IMR-90 (cell line): ENCODE measurements around the gene IL6ST. TPM values are rescaled to one million over a fixed set of nuclear protein-coding genes. Genes with fewer than 3 reads are reported as not detected.

ENCODE experiments used
- ATAC-seq: fragments of 200-7000 bp; cut with Tn5 transposase; 2 replicates; pipeline ENCODE4 v1.9.1; 2020; ENCODE audit warnings: low read depth, mild to moderate bottlenecking, moderate library complexity
- BruUV-seq: library from RNA; stranded (reverse); fragments of 400-500 nt; replicated peaks from 2 replicates; lab custom pipeline; 2021; lab: Mats Ljungman, UMichigan
- CTCF ChIA-PET: fragments of 300-600 bp; formaldehyde crosslinking; extraction: SDS; loops from one replicate; lab custom pipeline; 2021; ENCODE audit warnings: antibody characterized with exemption; lab: Yijun Ruan, JAX
- POLR2A ChIA-PET: fragments of 300-600 bp; sonication (Branson Sonifier 250); formaldehyde crosslinking; loops from one replicate; lab custom pipeline; 2022; ENCODE audit warnings: antibody characterized with exemption; ENCODE audit not compliant: unreplicated experiment; lab: Charles Lee
- DNase-seq: peaks from one replicate; pipeline ENCODE4 v3.0.0; 2013
- H2AFZ ChIP-seq: replicated peaks from 2 replicates; pipeline ENCODE3; 2013; ENCODE audit warnings: low read length, mild to moderate bottlenecking; ENCODE audit not compliant: poor library complexity
- H2AK5ac ChIP-seq: 2 replicates; pipeline ENCODE4 v1.6.1; 2013; ENCODE audit warnings: low read depth, low read length, inconsistent platforms
- H2AK9ac ChIP-seq: replicated peaks from 2 replicates; pipeline ENCODE3; 2013; ENCODE audit warnings: mild to moderate bottlenecking, low read depth, low read length, moderate library complexity; ENCODE audit not compliant: poor library complexity
- H2BK120ac ChIP-seq: 2 replicates; pipeline ENCODE4 v1.6.1; 2013; ENCODE audit warnings: low read depth, low read length, inconsistent platforms
- H2BK15ac ChIP-seq: 3 replicates; pipeline ENCODE4 v1.6.1; 2013; ENCODE audit warnings: low read depth, low read length, inconsistent platforms
- H2BK20ac ChIP-seq: 2 replicates; pipeline ENCODE4 v1.6.1; 2013; ENCODE audit warnings: low read depth, mild to moderate bottlenecking, inconsistent platforms, low read length, moderate library complexity
- H2BK5ac ChIP-seq: 2 replicates; pipeline ENCODE4 v1.6.1; 2013; ENCODE audit warnings: mild to moderate bottlenecking, low read depth, low read length, inconsistent platforms; ENCODE audit not compliant: poor library complexity, severe bottlenecking
- H3K14ac ChIP-seq: replicated peaks from 2 replicates; pipeline ENCODE4 v1.6.1; 2013; ENCODE audit warnings: low read depth, low read length, inconsistent platforms
- H3K18ac ChIP-seq: 2 replicates; pipeline ENCODE4 v1.6.1; 2013; ENCODE audit warnings: low read depth, low read length, control low read depth
- H3K23ac ChIP-seq: 2 replicates; pipeline ENCODE4 v1.6.1; 2013; ENCODE audit warnings: low read depth, low read length, inconsistent platforms
- H3K27ac ChIP-seq: 2 replicates; pipeline ENCODE4 v1.5.1; 2013; ENCODE audit warnings: mild to moderate bottlenecking, control low read depth, low read length; ENCODE audit not compliant: insufficient read depth
- H3K27me3 ChIP-seq: 2 replicates; pipeline ENCODE4 v1.6.1; 2013; ENCODE audit warnings: low read length; ENCODE audit not compliant: control insufficient read depth, insufficient read depth
- H3K36me3 ChIP-seq: 2 replicates; pipeline ENCODE4 v1.6.1; 2013; ENCODE audit warnings: low read length, mixed read lengths; ENCODE audit not compliant: control insufficient read depth, insufficient read depth
- H3K4ac ChIP-seq: 2 replicates; pipeline ENCODE4 v1.6.1; 2013; ENCODE audit warnings: low read depth, low read length, inconsistent platforms
- H3K4me1 ChIP-seq: 2 replicates; pipeline ENCODE4 v1.6.1; 2013; ENCODE audit warnings: low read length, mixed read lengths; ENCODE audit not compliant: control insufficient read depth, insufficient read depth
- H3K4me2 ChIP-seq: 2 replicates; pipeline ENCODE4 v1.6.1; 2013; ENCODE audit warnings: low read depth, mild to moderate bottlenecking, control low read depth, low read length, moderate library complexity
- H3K4me3 ChIP-seq: 2 replicates; pipeline ENCODE4 v1.5.1; 2013; ENCODE audit warnings: low read depth, mild to moderate bottlenecking, control low read depth, low read length, moderate library complexity; ENCODE audit not compliant: insufficient read depth
- H3K56ac ChIP-seq: 2 replicates; pipeline ENCODE4 v1.6.1; 2013; ENCODE audit warnings: low read length, inconsistent platforms; ENCODE audit not compliant: insufficient read depth; ENCODE audit errors: extremely low read depth
- H3K79me1 ChIP-seq, 2 experiments: 2 replicates each; pipeline ENCODE4 v1.6.1; 2013; ENCODE audit warnings: low read length in 2 of 2, inconsistent platforms in 1 of 2, low read depth in 1 of 2
- H3K9ac ChIP-seq: 2 replicates; pipeline ENCODE4 v1.6.1; 2013; ENCODE audit warnings: low read depth, low read length, control low read depth
- H3K9me1 ChIP-seq: 2 replicates; pipeline ENCODE4 v1.6.1; 2013; ENCODE audit warnings: low read length, inconsistent platforms; ENCODE audit not compliant: insufficient read depth
- H3K9me3 ChIP-seq: 2 replicates; pipeline ENCODE4 v1.6.1; 2013; ENCODE audit warnings: low read length; ENCODE audit not compliant: control insufficient read depth, insufficient read depth
- H4K20me1 ChIP-seq: 2 replicates; pipeline ENCODE4 v1.6.1; 2013; ENCODE audit warnings: low read length, inconsistent platforms; ENCODE audit not compliant: insufficient read depth
- H4K5ac ChIP-seq: 2 replicates; pipeline ENCODE4 v1.6.1; 2013; ENCODE audit warnings: mild to moderate bottlenecking, low read depth, low read length, control low read depth
- H4K8ac ChIP-seq, 2 experiments: 2 replicates each; pipeline ENCODE4 v1.6.1; 2013; ENCODE audit warnings: low read depth in 2 of 2, low read length in 2 of 2, control low read depth in 1 of 2, inconsistent platforms in 1 of 2
- H4K91ac ChIP-seq: 2 replicates; pipeline ENCODE4 v1.6.1; 2013; ENCODE audit warnings: low read depth, low read length, inconsistent platforms; ENCODE audit not compliant: insufficient read depth
- BHLHE40 ChIP-seq: fragments of 150-350 bp; IDR thresholded peaks from 2 replicates; pipeline ENCODE4 v1.6.1; 2016; ENCODE audit warnings: mild to moderate bottlenecking, low read depth, low read length
- CEBPB ChIP-seq: IDR thresholded peaks from 2 replicates; pipeline ENCODE4 v1.6.1; 2012; ENCODE audit warnings: low read depth, low read length, improper control_type of control experiment
- CHD1 ChIP-seq: IDR thresholded peaks from 2 replicates; pipeline ENCODE4 v1.6.1; 2012; ENCODE audit warnings: low read depth, low read length, improper control_type of control experiment
- CTCF ChIP-seq: conservative IDR thresholded peaks from 2 replicates; pipeline ENCODE4 v1.5.1; 2012; ENCODE audit warnings: mild to moderate bottlenecking, low read depth, low read length, improper control_type of control experiment
- ELK1 ChIP-seq: fragments of 150-350 bp; IDR thresholded peaks from 2 replicates; pipeline ENCODE4 v1.6.1; 2016; ENCODE audit warnings: low read depth, mild to moderate bottlenecking, low read length, moderate library complexity, borderline replicate concordance
- FOS ChIP-seq: fragments of 150-350 bp; IDR thresholded peaks from 2 replicates; pipeline ENCODE4 v1.6.1; 2016; ENCODE audit warnings: low read depth, low read length
- MAFK ChIP-seq: IDR thresholded peaks from 2 replicates; pipeline ENCODE4 v1.6.1; 2012; ENCODE audit warnings: low read depth, low read length, improper control_type of control experiment
- MAZ ChIP-seq: IDR thresholded peaks from 2 replicates; pipeline ENCODE4 v1.6.1; 2012; ENCODE audit warnings: low read depth, mild to moderate bottlenecking, low read length, improper control_type of control experiment, moderate library complexity, borderline replicate concordance
- MXI1 ChIP-seq: IDR thresholded peaks from 2 replicates; pipeline ENCODE4 v1.6.1; 2012; ENCODE audit warnings: low read depth, mild to moderate bottlenecking, low read length, moderate library complexity, borderline replicate concordance
- NFE2L2 ChIP-seq: fragments of 150-350 bp; IDR thresholded peaks from 2 replicates; pipeline ENCODE4 v1.6.1; 2016; ENCODE audit warnings: low read depth, mild to moderate bottlenecking, low read length
- POLR2A ChIP-seq: IDR thresholded peaks from 2 replicates; pipeline ENCODE4 v1.6.1; 2012; ENCODE audit warnings: mild to moderate bottlenecking, low read depth, low read length
- RAD21 ChIP-seq: IDR thresholded peaks from 2 replicates; pipeline ENCODE4 v1.6.1; 2012; ENCODE audit warnings: low read length, improper control_type of control experiment
- RCOR1 ChIP-seq: IDR thresholded peaks from 2 replicates; pipeline ENCODE4 v1.6.1; 2012; ENCODE audit warnings: mild to moderate bottlenecking, low read length, improper control_type of control experiment; ENCODE audit not compliant: insufficient replicate concordance
- RFX5 ChIP-seq: IDR thresholded peaks from 2 replicates; pipeline ENCODE4 v1.8.0; 2012; ENCODE audit warnings: low read depth, mild to moderate bottlenecking, low read length, moderate library complexity
- SMC3 ChIP-seq: fragments of 150-350 bp; IDR thresholded peaks from 2 replicates; pipeline ENCODE4 v1.6.1; 2016; ENCODE audit warnings: low read depth, mild to moderate bottlenecking, antibody characterized with exemption, low read length, moderate library complexity
- WGBS, 2 experiments: methylation state at CpG; one replicate each; pipeline versions ENCODE4 v1.1.5 to v1.1.7; 2013; ENCODE audit warnings: missing lambda C conversion rate in 2 of 2; ENCODE audit not compliant: insufficient read length in 1 of 2; ENCODE audit errors: extremely low coverage in 2 of 2; 5-methylcytosine and 5-hydroxymethylcytosine counted together
- dilution Hi-C: fragments of 300-500 bp; cut with HindIII; formaldehyde crosslinking; loops from one replicate; pipeline ENCODE4 v1.14.3; 2018; ENCODE audit warnings: low sequenced_read_pairs; ENCODE audit not compliant: unreplicated experiment
- in situ Hi-C: fragments of 300-500 bp; cut with MboI; formaldehyde crosslinking; loops from 3 replicates; pipeline ENCODE4 v1.14.3; 2019; ENCODE audit warnings: low sequenced_read_pairs, inconsistent platforms, mixed read lengths
- intact Hi-C: fragments of 100-400 bp; cut with micrococcal nuclease; formaldehyde crosslinking; loops from 2 replicates; pipeline ENCODE4 v1.10.0; 2022
- polyA plus RNA-seq, 3 experiments: library from polyadenylated mRNA; depleted of rRNA; stranded (reverse); fragments of >200 nt; gene quantifications; 2 replicates each; pipeline ENCODE4 v1.2.3, GENCODE V29; 2012; ENCODE audit warnings: low replicate concordance in 1 of 3
- total RNA-seq: library from RNA; depleted of rRNA; stranded (reverse); fragments of >200 nt; gene quantifications from 2 replicates; pipeline ENCODE4 v1.2.3, GENCODE V29; 2012

The IL6ST gene
- total and polyA plus RNA-seq, 2 of the 4 experiments (the other 2 are of a cell fraction), result 90.6 to 506 TPM

- no peak overlapping the region for H3K23ac ChIP-seq
- H4K20me1 ChIP-seq, result peaks cover 6% of the 10 kb centered on the region; the same call in 1 of the 2 replicates
- H2BK15ac ChIP-seq, result no peak overlapping the region
- no peak overlapping the region for H2BK120ac ChIP-seq
- H4K8ac ChIP-seq, result no peak overlapping the region
- H3K14ac ChIP-seq, result no peak overlapping the region; the same call in 1 of the 2 replicates
- H3K27ac ChIP-seq, result no peak overlapping the region
- ATAC-seq (peak; percentile 74), DNase-seq (peak; percentile 92)
- no peak overlapping the region for H3K4me3 ChIP-seq
- no peak overlapping the region for H2BK20ac ChIP-seq
- no peaks in the 10 kb centered on the region for H3K27me3 ChIP-seq
- H3K18ac ChIP-seq, result no peak overlapping the region
- ChIA-PET POLR2A (interaction anchor here (0.6 kb wide), 1 partner anchor 333 kb away, joined by 29 read pairs; no protein-coding TSS in a partner anchor), CTCF (interaction anchor here (0.5 to 2.1 kb wide), 7 partner anchors 11 to 335 kb away, joined by 3 to 7 read pairs (median 5); no protein-coding TSS in a partner anchor)
- intact Hi-C loops, result loop anchor here (1.0 to 10.0 kb wide), 4 partner anchors 265 to 899 kb away; partner anchors contain the start of gene CDC20B
- H2AK9ac ChIP-seq, result no peak overlapping the region
- H3K56ac ChIP-seq, result no peak overlapping the region
- BruUV-seq, result no TSS peak
- no peak overlapping the region for H3K4ac ChIP-seq
- H3K9me3 ChIP-seq, result no peaks in the 10 kb centered on the region
- H3K9me1 ChIP-seq, result 0 out of 2 replicates have a peak, but pooled peaks cover under 1% of the 10 kb centered on the region
- TF ChIP-seq MAZ, result no peak
- peak; percentile 91 for TF ChIP-seq CTCF
- TF ChIP-seq CEBPB, result no peak
- no peak for TF ChIP-seq POLR2A
- no peak for TF ChIP-seq RCOR1
- no peak for TF ChIP-seq NFE2L2
- no peak for TF ChIP-seq ELK1
- TF ChIP-seq SMC3, result peak; percentile 85
- peak; percentile 83 for TF ChIP-seq RAD21
- no peak for TF ChIP-seq BHLHE40
- no peak for TF ChIP-seq FOS
- no peak for TF ChIP-seq MXI1
- no peak for TF ChIP-seq CHD1
- no peak for TF ChIP-seq RFX5
- no peak for TF ChIP-seq MAFK
- no peak overlapping the region for H4K91ac ChIP-seq
- peak overlapping the region; percentile 18 for H2BK5ac ChIP-seq
- peaks cover 3 to 4% of the 10 kb centered on the region in 2 experiments; a peak in 1 of 4 replicates for H3K79me1 ChIP-seq
- H2AK5ac ChIP-seq, result no peak overlapping the region
- in situ Hi-C loops, result no loop called here
- H3K4me1 ChIP-seq, result no peaks in the 10 kb centered on the region
- no peak overlapping the region for H4K5ac ChIP-seq
- no peak overlapping the region for H3K4me2 ChIP-seq
- no peak overlapping the region for H3K9ac ChIP-seq
- WGBS, 2 experiments, result no CpG with 5 or more reads among the region's 3 CpGs
- peaks cover 14% of the 10 kb centered on the region for H3K36me3 ChIP-seq
- dilution Hi-C loops, result no loop called here
- no peak overlapping the region for H2AFZ ChIP-seq
Observed at GRCh38 chr5:55936100-55936693, 58.6 kb downstream of the IL6ST start.
